Keratinocyte (primary cell): ENCODE data around the gene OR2T1.

ENCODE experiments used
- EZH2 ChIP-seq: IDR thresholded peaks from one replicate; pipeline ENCODE4 v1.6.1; 2012; ENCODE audit warnings: inconsistent platforms, mild to moderate bottlenecking, low read length, moderate library complexity
- TF ChIP-seq, protein P1 (sequence below), 3 experiments: IDR thresholded peaks in 1 of 3; conservative IDR thresholded peaks in 1 of 3; optimal IDR thresholded peaks in 1 of 3; 2 replicates in 2 of 3; 3 replicates in 1 of 3; pipeline versions ENCODE3 to v1.5.1; 2011; ENCODE audit warnings: low read length in 3 of 3, mild to moderate bottlenecking in 3 of 3, moderate library complexity in 2 of 3, control low read depth in 1 of 3, inconsistent platforms in 1 of 3; ENCODE audit not compliant: insufficient read depth in 2 of 3; ENCODE audit errors: extremely low read depth in 1 of 3

DNA sequence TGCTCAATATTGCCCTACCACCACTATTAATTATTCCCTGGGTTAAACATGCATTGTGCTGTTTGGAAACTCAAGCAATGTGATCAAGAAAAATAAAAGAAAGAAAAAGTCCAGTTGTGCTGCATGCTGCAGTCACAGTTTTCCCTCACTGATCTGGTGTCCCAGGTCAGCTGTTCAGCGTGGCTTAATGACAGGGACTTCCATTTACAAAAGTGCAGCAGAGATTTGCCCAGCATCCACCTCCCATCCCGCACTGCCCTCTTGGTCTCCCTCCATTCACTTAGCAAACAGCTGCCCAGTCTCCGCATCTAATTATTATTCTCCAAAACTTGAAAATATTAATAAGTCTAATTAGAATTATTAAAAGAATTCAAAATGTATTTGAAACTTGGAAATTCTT is 43.4 kb upstream of the OR2T1 start:
- TF ChIP-seq, protein P1, sequence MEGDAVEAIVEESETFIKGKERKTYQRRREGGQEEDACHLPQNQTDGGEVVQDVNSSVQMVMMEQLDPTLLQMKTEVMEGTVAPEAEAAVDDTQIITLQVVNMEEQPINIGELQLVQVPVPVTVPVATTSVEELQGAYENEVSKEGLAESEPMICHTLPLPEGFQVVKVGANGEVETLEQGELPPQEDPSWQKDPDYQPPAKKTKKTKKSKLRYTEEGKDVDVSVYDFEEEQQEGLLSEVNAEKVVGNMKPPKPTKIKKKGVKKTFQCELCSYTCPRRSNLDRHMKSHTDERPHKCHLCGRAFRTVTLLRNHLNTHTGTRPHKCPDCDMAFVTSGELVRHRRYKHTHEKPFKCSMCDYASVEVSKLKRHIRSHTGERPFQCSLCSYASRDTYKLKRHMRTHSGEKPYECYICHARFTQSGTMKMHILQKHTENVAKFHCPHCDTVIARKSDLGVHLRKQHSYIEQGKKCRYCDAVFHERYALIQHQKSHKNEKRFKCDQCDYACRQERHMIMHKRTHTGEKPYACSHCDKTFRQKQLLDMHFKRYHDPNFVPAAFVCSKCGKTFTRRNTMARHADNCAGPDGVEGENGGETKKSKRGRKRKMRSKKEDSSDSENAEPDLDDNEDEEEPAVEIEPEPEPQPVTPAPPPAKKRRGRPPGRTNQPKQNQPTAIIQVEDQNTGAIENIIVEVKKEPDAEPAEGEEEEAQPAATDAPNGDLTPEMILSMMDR (optimal IDR thresholded peaks at IDR 0.05 in 1 of 3, IDR thresholded peaks at IDR 0.05 in 1 of 3, conservative IDR thresholded peaks at IDR 0.05 in 1 of 3; ENCODE audit: extremely low read depth in 1 of 3, insufficient read depth in 2 of 3, low read length in 3 of 3) = no peak
- no peak for TF ChIP-seq EZH2
